Panc1 (cell line): Measurements from ENCODE around the gene VIT.

Experiments used
- CTCF ChIP-seq: fragments of 450-650 bp; IDR thresholded peaks from 2 replicates; pipeline ENCODE4 v1.5.1; 2017; ENCODE audit warnings: mild to moderate bottlenecking
- POLR2AphosphoS5 ChIP-seq: IDR thresholded peaks from 2 replicates; pipeline ENCODE4 v1.6.1; 2012; ENCODE audit warnings: mild to moderate bottlenecking, low read depth, low read length, moderate library complexity

GRCh38 chr2:36671731-36672130 lies 24.8 kb upstream of the VIT start:
- no peak for TF ChIP-seq CTCF
- TF ChIP-seq POLR2AphosphoS5, result no peak
